GM12874 (cell line): ENCODE measurements around the gene MRPS2.
"Not testable (repeated sequence)": the region's sequence is repeated elsewhere in the genome, so short reads cannot be mapped to it uniquely, and the experiment has no call there.

Experiments
- CTCF ChIP-seq: IDR thresholded peaks from 2 replicates; pipeline ENCODE4 v1.5.1; 2011; ENCODE audit warnings: low read depth, mild to moderate bottlenecking, control low read depth, low read length, moderate library complexity; ENCODE audit not compliant: insufficient read depth

Gene MRPS2

GRCh38 chr9:135533113-135533512 is 32.6 kb downstream of the MRPS2 start:
- TF ChIP-seq CTCF: no peak

- no peak for TF ChIP-seq CTCF
These were observed 33.2 kb downstream of the MRPS2 start for GRCh38 chr9:135533674-135534073.

GRCh38 chr9:135536216-135536615 is 35.7 kb downstream of the MRPS2 start:
- TF ChIP-seq CTCF: no peak

- no peak for TF ChIP-seq CTCF
These were observed 44.6 kb downstream of the MRPS2 start for GRCh38 chr9:135544981-135545635.

GRCh38 chr9:135545646-135546176 is 45.2 kb downstream of the MRPS2 start, which contains the start of gene OBP2A:
Gene OBP2A (plus strand): TSS chr9:135546126. CDS start chr9:135546181, 55 bp downstream.
- not testable (repeated sequence) for TF ChIP-seq CTCF

- no peak for TF ChIP-seq CTCF
These were observed 47.6 kb downstream of the MRPS2 start for GRCh38 chr9:135547756-135548736.

- TF ChIP-seq CTCF: no peak
These were observed 49.9 kb downstream of the MRPS2 start for GRCh38 chr9:135550344-135550918.
